Natural killer cell treated with Interleukin-12 subunit alpha and Interleukin-12 subunit beta and Interleukin-15 and Interleukin-18, amount 100 ng/mL, for 72 hours (primary cell): Measurements from ENCODE around the gene LRPAP1. TPM values are rescaled to one million over a fixed set of nuclear protein-coding genes. Genes with fewer than 3 reads are reported as not detected.
"Not testable (repeated sequence)": the region's sequence is repeated elsewhere in the genome, so short reads cannot be mapped to it uniquely, and the experiment has no call there.

Experiments
- ATAC-seq, 2 donors: fragments of 150-1000 bp; cut with Tn5 transposase in 1 of 2; sonication (Bioruptor Pico), chemical (Tn5 transposase) in 1 of 2; 2 replicates each; pipeline ENCODE4 v1.10.0; 2021
- DNase-seq: peaks from one replicate; pipeline ENCODE4 v3.0.0; 2022; ENCODE audit warnings: low spot score
- H3K27ac Mint-ChIP-seq, 2 donors: 1 replicate in 1 of 2; 2 replicates in 1 of 2; pipeline ENCODE4 v1.8.0; 2022; ENCODE audit warnings: mixed read lengths in 2 of 2, mild to moderate bottlenecking in 1 of 2, moderate library complexity in 1 of 2
- H3K27me3 Mint-ChIP-seq, 2 donors: 1 replicate in 1 of 2; 2 replicates in 1 of 2; pipeline ENCODE4 v1.8.0; 2022; ENCODE audit warnings: mixed read lengths in 2 of 2
- H3K36me3 Mint-ChIP-seq: one replicate; pipeline ENCODE4 v1.8.0; 2022; ENCODE audit warnings: mixed read lengths
- H3K4me1 Mint-ChIP-seq, 2 donors: 1 replicate in 1 of 2; 2 replicates in 1 of 2; pipeline ENCODE4 v1.8.0; 2022; ENCODE audit warnings: low read depth in 2 of 2, mixed read lengths in 2 of 2, mild to moderate bottlenecking in 1 of 2
- H3K4me3 Mint-ChIP-seq: one replicate; pipeline ENCODE4 v1.8.0; 2022; ENCODE audit warnings: mixed read lengths
- H3K9me3 Mint-ChIP-seq: 2 replicates; pipeline ENCODE4 v1.8.0; 2022; ENCODE audit warnings: mixed read lengths
- total RNA-seq, 2 donors: library from RNA; stranded (reverse); gene quantifications; one replicate each; pipeline ENCODE4 v1.2.3, GENCODE V29; 2022

LRPAP1 gene
- total RNA-seq, 2 donors from 2014 or later = 101 to 118 TPM

GRCh38 chr4:3464349-3464905, 67.8 kb downstream of the LRPAP1 start:
- Mint-ChIP-seq H3K9me3 (no peaks in the 10 kb centered on the region), H3K27me3 (peaks cover 7 to 22% of the 10 kb centered on the region in 2 donors), H3K27ac (no peak overlapping the region), H3K36me3 (no peaks in the 10 kb centered on the region), H3K4me3 (no peak overlapping the region), H3K4me1 (peaks cover 0 to 3% of the 10 kb centered on the region in 2 donors)
- ATAC-seq (no peak), DNase-seq (no peak)

DNA sequence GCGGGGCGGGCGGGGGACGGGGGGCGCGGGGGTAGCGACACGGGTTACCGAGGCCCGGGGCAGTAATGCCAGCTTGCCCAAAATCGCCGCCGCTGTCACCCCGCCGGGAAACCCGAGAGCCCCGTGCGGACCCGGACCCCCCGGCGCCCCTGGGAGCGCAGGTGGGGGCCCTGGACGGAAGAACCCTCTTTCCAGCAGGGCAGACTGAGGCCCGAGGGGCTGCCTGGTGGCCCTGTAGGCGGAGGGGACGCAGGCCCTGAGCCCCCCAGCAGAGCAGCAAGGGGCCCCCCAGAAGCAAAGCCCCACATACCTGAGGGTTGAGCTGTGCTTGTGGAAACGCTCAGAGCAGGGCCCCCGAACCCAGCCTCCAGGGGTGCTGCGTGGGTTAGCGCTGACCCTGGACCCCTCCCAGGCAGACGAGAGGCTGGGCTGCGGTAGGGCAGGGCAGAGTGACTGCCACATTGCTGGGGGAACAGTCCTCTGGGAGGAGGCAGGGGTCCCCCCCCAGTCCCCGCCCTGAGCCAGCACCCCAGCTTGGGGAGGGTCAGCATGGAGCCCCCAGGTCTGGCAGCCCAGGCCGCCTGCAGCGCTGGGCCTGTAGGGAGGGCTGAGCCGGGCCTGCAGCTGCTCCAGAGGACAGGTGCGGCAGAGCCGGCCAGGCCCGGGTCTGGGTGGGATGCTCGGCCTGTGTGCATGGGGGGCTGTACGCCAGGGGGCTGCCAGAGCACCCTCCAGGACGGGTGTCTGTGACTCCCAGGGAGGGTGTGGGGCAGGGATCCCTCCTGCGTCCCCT, 68.5 kb downstream of the LRPAP1 start:
- H3K27ac Mint-ChIP-seq = no peak overlapping the region
- H3K27me3 Mint-ChIP-seq = peaks cover 7 to 24% of the 10 kb centered on the region in 2 donors
- no peaks in the 10 kb centered on the region for H3K36me3 Mint-ChIP-seq
- DNase-seq (no peak), ATAC-seq (peak in 1 of 2 donors; percentile 6)
- no peak overlapping the region for H3K4me3 Mint-ChIP-seq
- H3K4me1 Mint-ChIP-seq = peaks cover 0 to 3% of the 10 kb centered on the region in 2 donors
- H3K9me3 Mint-ChIP-seq = no peaks in the 10 kb centered on the region

GRCh38 chr4:3462790-3463415, 69.3 kb downstream of the LRPAP1 start, which contains the start of gene DOK7:
TSS of gene DOK7 (plus strand) at chr4:3463306. CDS start at chr4:3463376, 70 bp downstream.
- no peak within 1 kb of the TSS for H3K27ac Mint-ChIP-seq
- ATAC-seq (peak in 1 of 2 donors; percentile 46), DNase-seq (no peak)
- H3K4me1 Mint-ChIP-seq = peaks cover 0 to 3% of the 10 kb centered on the region in 2 donors
- no peak within 1 kb of the TSS for H3K4me3 Mint-ChIP-seq
- H3K36me3 Mint-ChIP-seq = no peaks in the 10 kb centered on the region
- H3K27me3 Mint-ChIP-seq = peaks cover 7 to 27% of the 10 kb centered on the region in 2 donors
- no peaks in the 10 kb centered on the region for H3K9me3 Mint-ChIP-seq

DNA sequence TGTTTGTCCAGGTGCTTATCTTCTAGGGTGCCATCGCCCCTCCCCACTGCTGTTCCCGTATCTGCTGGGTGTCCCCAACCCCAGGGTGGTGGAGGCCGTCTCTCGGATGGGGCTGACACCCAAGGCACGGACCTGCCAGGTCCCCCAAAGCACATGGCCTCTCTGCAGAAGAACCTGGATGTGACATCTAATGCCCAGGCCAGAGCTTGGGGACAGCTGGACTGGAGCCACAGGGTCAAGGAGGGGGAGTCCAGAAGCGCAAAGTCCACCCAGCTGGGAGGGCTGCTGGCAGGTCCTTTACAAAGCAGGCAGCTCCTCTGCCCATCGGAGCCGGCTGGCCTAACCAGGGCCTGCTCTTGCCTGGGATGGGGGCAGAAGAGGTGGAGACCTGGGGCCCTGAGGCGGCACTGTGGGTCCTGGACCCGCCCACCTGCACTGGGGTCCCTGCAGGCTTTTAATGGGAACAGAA, 69.9 kb downstream of the LRPAP1 start:
- no peak overlapping the region for H3K4me3 Mint-ChIP-seq
- ATAC-seq (no peak), DNase-seq (no peak)
- H3K27ac Mint-ChIP-seq = no peak overlapping the region
- peaks cover 7 to 27% of the 10 kb centered on the region in 2 donors for H3K27me3 Mint-ChIP-seq
- H3K9me3 Mint-ChIP-seq = no peaks in the 10 kb centered on the region
- H3K4me1 Mint-ChIP-seq = peaks cover 0 to 3% of the 10 kb centered on the region in 2 donors
- H3K36me3 Mint-ChIP-seq = no peaks in the 10 kb centered on the region

- Mint-ChIP-seq H3K4me3 (no peak overlapping the region), H3K36me3 (no peaks in the 10 kb centered on the region), H3K4me1 (peaks cover 0 to 3% of the 10 kb centered on the region in 2 donors), H3K27me3 (peaks cover 7 to 27% of the 10 kb centered on the region in 2 donors), H3K27ac (no peak overlapping the region), H3K9me3 (no peaks in the 10 kb centered on the region)
- DNase-seq = no peak
- peak in 1 of 2 donors; percentile 17 for ATAC-seq
These were observed 70.5 kb downstream of the LRPAP1 start for GRCh38 chr4:3461515-3462291.

- no peak overlapping the region for H3K27ac Mint-ChIP-seq
- ATAC-seq (peak in 1 of 2 donors; percentile 34), DNase-seq (no peak)
- no peaks in the 10 kb centered on the region for H3K9me3 Mint-ChIP-seq
- no peaks in the 10 kb centered on the region for H3K36me3 Mint-ChIP-seq
- H3K27me3 Mint-ChIP-seq = peaks cover 7 to 27% of the 10 kb centered on the region in 2 donors
- no peak overlapping the region for H3K4me3 Mint-ChIP-seq
- peaks cover 0 to 3% of the 10 kb centered on the region in 2 donors for H3K4me1 Mint-ChIP-seq
These were observed 71.3 kb downstream of the LRPAP1 start for GRCh38 chr4:3460926-3461325.

- not testable (repeated sequence) for H3K36me3 Mint-ChIP-seq, H3K9me3 Mint-ChIP-seq, DNase-seq, H3K27ac Mint-ChIP-seq, H3K4me3 Mint-ChIP-seq, ATAC-seq, H3K4me1 Mint-ChIP-seq
- H3K27me3 Mint-ChIP-seq = peaks cover 7 to 26% of the 10 kb centered on the region in 2 donors
These were observed 73.1 kb downstream of the LRPAP1 start for GRCh38 chr4:3459156-3459555.

DNA sequence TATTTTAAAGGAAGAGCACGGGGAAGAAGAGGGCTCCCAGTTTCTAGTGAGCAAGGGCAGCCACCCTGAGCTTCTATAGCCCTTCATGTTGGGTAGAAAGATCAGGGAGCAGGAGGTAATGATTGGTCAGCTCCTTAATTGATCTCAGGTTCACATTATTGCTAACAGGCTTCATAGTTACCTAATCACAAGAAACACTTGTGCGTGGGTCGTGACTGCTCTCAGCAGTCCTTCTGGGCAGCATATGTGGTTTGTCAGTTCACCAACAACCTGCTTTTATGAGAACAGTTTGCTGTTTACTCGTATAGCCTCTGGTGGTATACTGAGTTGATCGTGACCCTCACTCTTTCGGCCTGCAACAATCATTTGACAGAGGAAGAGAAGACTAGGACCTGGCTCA, 73.9 kb downstream of the LRPAP1 start:
- peaks cover 0 to 3% of the 10 kb centered on the region in 2 donors for H3K4me1 Mint-ChIP-seq
- peaks cover 7 to 26% of the 10 kb centered on the region in 2 donors for H3K27me3 Mint-ChIP-seq
- H3K9me3 Mint-ChIP-seq = no peaks in the 10 kb centered on the region
- ATAC-seq (no peak), DNase-seq (no peak)
- no peaks in the 10 kb centered on the region for H3K36me3 Mint-ChIP-seq
- no peak overlapping the region for H3K27ac Mint-ChIP-seq
- no peak overlapping the region for H3K4me3 Mint-ChIP-seq

DNA sequence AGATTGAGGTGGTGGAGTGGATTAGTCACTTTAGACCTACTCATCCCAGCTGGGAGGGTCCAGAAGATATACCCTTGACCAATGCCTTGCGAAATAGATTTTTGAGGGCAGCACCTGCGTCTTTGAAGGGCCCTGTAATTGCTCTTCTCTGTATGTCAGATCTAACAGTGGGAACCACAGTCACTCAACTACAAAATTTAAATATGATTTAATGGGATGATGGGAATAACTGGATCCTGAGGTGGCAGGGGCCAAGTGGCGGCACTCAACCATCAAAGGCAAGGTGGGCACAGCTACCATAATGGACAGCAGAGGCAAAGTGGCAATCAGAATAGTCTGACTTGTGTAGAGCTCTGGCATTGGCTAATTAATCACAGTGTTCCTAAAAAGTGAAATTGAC, 76.6 kb downstream of the LRPAP1 start:
- not testable (repeated sequence) for H3K4me1 Mint-ChIP-seq, DNase-seq, H3K4me3 Mint-ChIP-seq, ATAC-seq, H3K27ac Mint-ChIP-seq, H3K36me3 Mint-ChIP-seq, H3K9me3 Mint-ChIP-seq
- H3K27me3 Mint-ChIP-seq = peaks cover 7 to 16% of the 10 kb centered on the region in 2 donors

Other genes starting within 250 kb of the LRPAP1 start
- gene RGS12, start 239.4 kb downstream of the LRPAP1 start, total RNA-seq = 1 to 10 TPM; 1.9 to 7.0 TPM
- not detected for gene HGFAC, start 90.5 kb downstream of the LRPAP1 start, total RNA-seq
- gene DOK7, start 69.1 kb downstream of the LRPAP1 start, total RNA-seq = under 1 TPM in 1 of 2 donors, not detected in 1; 0.17 TPM
- gene ADRA2C, start 234.0 kb upstream of the LRPAP1 start, total RNA-seq = not detected